ENCODE measurements around the gene MAPK4. TPM values are rescaled to one million over a fixed set of nuclear protein-coding genes. Genes with fewer than 3 reads are reported as not detected.

Gene MAPK4
- total RNA-seq, 1 donor from 2014 or later = 16.3 TPM

- Mint-ChIP-seq H3K27ac (no peak overlapping the region), H3K36me3 (ENCODE audit: insufficient read depth) (no peaks in the 10 kb centered on the region), H3K9me3 (ENCODE audit: low read depth) (no peaks in the 10 kb centered on the region), H3K27me3 (no peaks in the 10 kb centered on the region), H3K4me1 (ENCODE audit: low read depth) (peaks cover 3% of the 10 kb centered on the region), H3K4me3 (ENCODE audit: low read depth) (no peak overlapping the region)
- TF ChIP-seq CTCF (IDR thresholded peaks at IDR 0.05; ENCODE audit: unreplicated experiment) = no peak
- DNase-seq (ENCODE audit: low spot score, unreplicated experiment) = no peak
Observed at GRCh38 chr18:50695431-50696176, 135.7 kb downstream of the MAPK4 start.

DNA sequence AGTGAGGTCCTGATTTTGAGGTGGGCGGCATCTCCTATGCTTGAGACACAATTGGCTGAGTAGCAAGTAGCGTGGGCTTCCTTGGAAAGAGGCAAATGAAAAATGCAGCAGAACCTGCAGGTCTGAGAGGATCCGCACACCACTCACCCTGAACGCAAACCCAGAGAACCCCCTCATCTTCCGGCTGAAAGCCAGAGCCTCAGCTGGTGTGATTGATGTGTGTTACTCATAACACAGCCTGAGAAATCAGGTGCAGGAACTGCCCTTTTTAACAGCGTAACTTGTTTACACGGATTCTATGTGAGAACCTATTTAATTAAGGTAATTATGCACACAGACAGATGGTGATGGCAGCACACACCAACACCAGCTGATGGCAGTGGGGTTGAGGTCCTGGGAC, 136.5 kb downstream of the MAPK4 start:
- no peak overlapping the region for H3K4me3 Mint-ChIP-seq (ENCODE audit: low read depth)
- H3K27ac Mint-ChIP-seq = no peak overlapping the region
- no peak for DNase-seq (ENCODE audit: low spot score, unreplicated experiment)
- no peaks in the 10 kb centered on the region for H3K9me3 Mint-ChIP-seq (ENCODE audit: low read depth)
- peaks cover 3% of the 10 kb centered on the region for H3K4me1 Mint-ChIP-seq (ENCODE audit: low read depth)
- no peaks in the 10 kb centered on the region for H3K36me3 Mint-ChIP-seq (ENCODE audit: insufficient read depth)
- no peaks in the 10 kb centered on the region for H3K27me3 Mint-ChIP-seq
- no peak for TF ChIP-seq CTCF (IDR thresholded peaks at IDR 0.05; ENCODE audit: unreplicated experiment)

GRCh38 chr18:50696929-50697328, 137.0 kb downstream of the MAPK4 start:
- H3K36me3 Mint-ChIP-seq (ENCODE audit: insufficient read depth) = no peaks in the 10 kb centered on the region
- DNase-seq (ENCODE audit: low spot score, unreplicated experiment) = no peak
- no peak overlapping the region for H3K4me3 Mint-ChIP-seq (ENCODE audit: low read depth)

DNA sequence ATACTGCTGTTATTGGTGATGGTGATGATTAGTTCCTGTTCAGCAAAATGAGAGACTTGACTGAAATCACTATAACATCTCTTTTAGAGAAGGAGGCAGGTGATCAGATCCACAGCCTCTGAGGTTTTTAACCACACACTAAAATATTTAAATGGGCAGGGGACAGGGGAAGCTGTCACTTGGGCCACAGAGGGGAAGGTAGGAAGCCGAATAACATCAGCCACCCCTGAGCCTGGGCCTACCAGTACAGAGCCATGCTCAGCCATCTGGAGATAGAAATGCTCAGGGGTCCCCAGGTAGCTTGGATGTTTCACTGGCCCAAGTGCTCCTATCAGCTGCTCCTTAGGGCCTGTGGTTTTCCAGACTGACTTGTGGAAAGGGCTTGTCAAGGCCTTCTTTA, 137.6 kb downstream of the MAPK4 start:
- Mint-ChIP-seq H3K36me3 (ENCODE audit: insufficient read depth) (no peaks in the 10 kb centered on the region), H3K27ac (no peak overlapping the region), H3K4me3 (ENCODE audit: low read depth) (no peak overlapping the region), H3K27me3 (no peaks in the 10 kb centered on the region), H3K9me3 (ENCODE audit: low read depth) (no peaks in the 10 kb centered on the region), H3K4me1 (ENCODE audit: low read depth) (peaks cover 1% of the 10 kb centered on the region)
- no peak for DNase-seq (ENCODE audit: low spot score, unreplicated experiment)
- TF ChIP-seq CTCF (IDR thresholded peaks at IDR 0.05; ENCODE audit: unreplicated experiment) = no peak

More at GRCh38 chr18:50696929-50697328, 137.0 kb downstream of the MAPK4 start:
- Mint-ChIP-seq H3K27me3 (no peaks in the 10 kb centered on the region), H3K4me1 (ENCODE audit: low read depth) (peaks cover 3% of the 10 kb centered on the region), H3K9me3 (ENCODE audit: low read depth) (no peaks in the 10 kb centered on the region), H3K27ac (no peak overlapping the region)
- no peak for TF ChIP-seq CTCF (IDR thresholded peaks at IDR 0.05; ENCODE audit: unreplicated experiment)

DNA sequence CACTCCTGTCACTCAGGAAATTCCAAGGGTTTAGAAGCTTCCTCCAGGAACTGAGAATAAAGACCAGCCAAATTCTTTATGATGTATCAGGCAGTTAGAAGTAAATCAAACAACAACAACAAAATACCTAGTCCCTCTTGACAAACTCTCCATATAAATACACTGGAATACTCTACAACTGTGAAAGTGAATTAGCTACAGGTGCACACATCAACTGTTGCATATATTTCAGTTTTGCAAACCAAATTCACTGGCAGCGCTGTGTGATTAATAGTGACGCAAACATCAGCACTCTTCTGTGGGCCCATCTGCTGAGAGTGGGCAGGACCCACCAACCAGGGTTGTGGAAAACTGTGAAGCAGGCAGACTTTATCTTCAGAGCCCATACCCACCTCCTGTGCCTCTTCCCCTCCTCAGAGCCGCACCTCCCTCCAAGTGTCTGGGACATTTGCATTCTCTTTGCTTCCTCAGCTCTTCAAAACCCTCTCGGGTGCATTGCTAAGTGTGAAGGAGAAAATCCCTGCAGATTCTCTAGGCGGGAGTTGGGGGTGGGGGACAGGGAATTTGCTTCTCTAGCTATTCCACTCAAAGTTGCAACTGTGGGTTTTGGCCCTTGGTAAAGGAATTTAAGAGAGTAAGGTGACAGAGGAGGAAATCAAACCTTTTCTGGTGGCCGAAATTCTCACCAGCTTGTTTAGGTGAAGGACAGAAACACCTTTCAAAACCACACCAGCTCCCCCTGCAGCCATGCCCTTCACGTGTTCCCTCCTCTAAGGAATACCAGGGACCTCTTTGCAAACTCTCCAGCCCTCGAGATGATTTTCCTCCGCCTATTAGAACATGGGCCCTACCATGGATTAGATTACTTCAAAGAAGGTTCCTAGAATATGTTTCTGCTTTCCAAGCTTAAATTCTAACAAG, 140.6 kb downstream of the MAPK4 start:
- no peaks in the 10 kb centered on the region for H3K36me3 Mint-ChIP-seq (ENCODE audit: insufficient read depth)
- H3K27me3 Mint-ChIP-seq = no peaks in the 10 kb centered on the region
- H3K9me3 Mint-ChIP-seq (ENCODE audit: low read depth) = no peaks in the 10 kb centered on the region
- H3K27ac Mint-ChIP-seq = no peak overlapping the region
- no peak for TF ChIP-seq CTCF (IDR thresholded peaks at IDR 0.05; ENCODE audit: unreplicated experiment)
- no peak for DNase-seq (ENCODE audit: low spot score, unreplicated experiment)
- H3K4me1 Mint-ChIP-seq (ENCODE audit: low read depth) = peaks cover 1% of the 10 kb centered on the region
- no peak overlapping the region for H3K4me3 Mint-ChIP-seq (ENCODE audit: low read depth)

Measured in progenitor cell of endocrine pancreas (in vitro differentiated cells).